ENCODE results near the gene MOBP.

Gene MOBP

GRCh38 chr3:39501059-39501458 is 33.6 kb downstream of the MOBP start:
- DNase-seq = no peak

- no peak for DNase-seq
Observed at GRCh38 chr3:39501968-39502837, 34.7 kb downstream of the MOBP start.

GRCh38 chr3:39502838-39503145 is 35.3 kb downstream of the MOBP start:
- no peak for DNase-seq

GRCh38 chr3:39505866-39506742 is 38.6 kb downstream of the MOBP start:
- no peak for DNase-seq

GRCh38 chr3:39506863-39507262 is 39.4 kb downstream of the MOBP start:
- DNase-seq = no peak

GRCh38 chr3:39513791-39514369 is 46.4 kb downstream of the MOBP start:
- no peak for DNase-seq

GRCh38 chr3:39515681-39516441 is 48.4 kb downstream of the MOBP start:
- no peak for DNase-seq

- DNase-seq = no peak
Observed at GRCh38 chr3:39519103-39519502, 51.6 kb downstream of the MOBP start.

GRCh38 chr3:39519554-39520288 is 52.2 kb downstream of the MOBP start:
- no peak for DNase-seq

GRCh38 chr3:39521456-39521855 is 54.0 kb downstream of the MOBP start:
- no peak for DNase-seq

- no peak for DNase-seq
Observed at GRCh38 chr3:39524107-39524506, 56.6 kb downstream of the MOBP start.

- no peak for DNase-seq
Observed at GRCh38 chr3:39528844-39529243, 61.4 kb downstream of the MOBP start.

- DNase-seq = no peak
Observed at GRCh38 chr3:39529577-39529976, 62.1 kb downstream of the MOBP start.

GRCh38 chr3:39531066-39531465 is 63.6 kb downstream of the MOBP start:
- DNase-seq = no peak

- no peak for DNase-seq
Observed at GRCh38 chr3:39531665-39532064, 64.2 kb downstream of the MOBP start.

- no peak for DNase-seq
Observed at GRCh38 chr3:39532777-39533176, 65.3 kb downstream of the MOBP start.

- DNase-seq = no peak
Observed at GRCh38 chr3:39533226-39533625, 65.7 kb downstream of the MOBP start.

- no peak for DNase-seq
Observed at GRCh38 chr3:39540162-39540921, 72.9 kb downstream of the MOBP start.

- DNase-seq = no peak
Observed at GRCh38 chr3:39541442-39541841, 74.0 kb downstream of the MOBP start.

GRCh38 chr3:39541917-39542329 is 74.4 kb downstream of the MOBP start:
- no peak for DNase-seq

- no peak for DNase-seq
Observed at GRCh38 chr3:39542588-39542988, 75.1 kb downstream of the MOBP start.
